ES-I3 (cell line): ENCODE results near the gene MINK1.
A peak's percentile ranks its signal among the peaks of the same experiment; 100 is the strongest.

Experiments used
- H3K36me3 ChIP-seq: 2 replicates; pipeline ENCODE4 v1.6.1; 2013; ENCODE audit warnings: mild to moderate bottlenecking, low read length, control low read depth, moderate library complexity; ENCODE audit not compliant: insufficient read depth
- H3K4me1 ChIP-seq: 2 replicates; pipeline ENCODE4 v1.6.1; 2013; ENCODE audit warnings: mild to moderate bottlenecking, control low read depth, low read length; ENCODE audit not compliant: insufficient read depth
- H3K9ac ChIP-seq: 2 replicates; pipeline ENCODE4 v1.6.1; 2013; ENCODE audit warnings: low read depth, mild to moderate bottlenecking, low read length, moderate library complexity
- H3K9me3 ChIP-seq: 2 replicates; pipeline ENCODE4 v1.6.1; 2013; ENCODE audit warnings: mild to moderate bottlenecking, low read length, moderate library complexity; ENCODE audit not compliant: control insufficient read depth, insufficient read depth

Gene MINK1

GRCh38 chr17:4833178-4833940 is at the start of gene MINK1:
TSS of gene MINK1 (plus strand) at chr17:4833340. CDS start at chr17:4833584, 244 bp downstream.
- Histone ChIP-seq H3K4me1 (peaks cover 12% of the 10 kb centered on the region), H3K36me3 (peaks cover 7% of the 10 kb centered on the region; the same call in 1 of the 2 replicates), H3K9me3 (no peaks in the 10 kb centered on the region), H3K9ac (peak within 1 kb of the TSS; percentile 80)

GRCh38 chr17:4785311-4786105 is 47.6 kb upstream of the MINK1 start:
- 0 out of 2 replicates have a peak, but pooled peaks cover 4% of the 10 kb centered on the region for H3K4me1 ChIP-seq
- H3K9me3 ChIP-seq, result no peaks in the 10 kb centered on the region
- no peaks in the 10 kb centered on the region for H3K36me3 ChIP-seq
- H3K9ac ChIP-seq, result no peak overlapping the region

GRCh38 chr17:4786106-4786511 is 47.0 kb upstream of the MINK1 start, which contains the start of gene VMO1:
TSS of gene VMO1 (minus strand) at chr17:4786364. CDS start at chr17:4786352, 12 bp downstream.
- Histone ChIP-seq H3K36me3 (no peaks in the 10 kb centered on the region), H3K4me1 (0 out of 2 replicates have a peak, but pooled peaks cover 4% of the 10 kb centered on the region), H3K9ac (no peak within 1 kb of the TSS)

GRCh38 chr17:4786516-4786915 is 46.6 kb upstream of the MINK1 start:
- no peak overlapping the region for H3K9ac ChIP-seq
- 0 out of 2 replicates have a peak, but pooled peaks cover 4% of the 10 kb centered on the region for H3K4me1 ChIP-seq
- H3K9me3 ChIP-seq, result no peaks in the 10 kb centered on the region
- H3K36me3 ChIP-seq, result no peaks in the 10 kb centered on the region

More at GRCh38 chr17:4786106-4786511, 47.0 kb upstream of the MINK1 start, which contains the start of gene VMO1:
- no peaks in the 10 kb centered on the region for H3K9me3 ChIP-seq

GRCh38 chr17:4788159-4788806 is 44.9 kb upstream of the MINK1 start:
- Histone ChIP-seq H3K36me3 (no peaks in the 10 kb centered on the region), H3K9ac (peak overlapping the region; percentile 89; the same call in 1 of the 2 replicates), H3K9me3 (no peaks in the 10 kb centered on the region), H3K4me1 (0 out of 2 replicates have a peak, but pooled peaks cover 4% of the 10 kb centered on the region)

- 0 out of 2 replicates have a peak, but pooled peaks cover 4% of the 10 kb centered on the region for H3K4me1 ChIP-seq
- peak within 1 kb of the TSS; percentile 89 for H3K9ac ChIP-seq
- H3K36me3 ChIP-seq, result no peaks in the 10 kb centered on the region
- H3K9me3 ChIP-seq, result no peaks in the 10 kb centered on the region
Measured at GRCh38 chr17:4788807-4789700, 44.1 kb upstream of the MINK1 start, which contains the start of gene GLTPD2. TSS of gene GLTPD2 (plus strand) at chr17:4788964. CDS start at chr17:4789012, 48 bp downstream.

GRCh38 chr17:4789701-4789950 is 43.5 kb upstream of the MINK1 start:
- H3K9ac ChIP-seq, result peak overlapping the region; percentile 89
- no peaks in the 10 kb centered on the region for H3K36me3 ChIP-seq
- 0 out of 2 replicates have a peak, but pooled peaks cover 4% of the 10 kb centered on the region for H3K4me1 ChIP-seq
- H3K9me3 ChIP-seq, result no peaks in the 10 kb centered on the region

GRCh38 chr17:4789951-4790704 is 43.0 kb upstream of the MINK1 start:
- Histone ChIP-seq H3K9ac (peak overlapping the region; percentile 89), H3K4me1 (0 out of 2 replicates have a peak, but pooled peaks cover 4% of the 10 kb centered on the region), H3K36me3 (no peaks in the 10 kb centered on the region), H3K9me3 (no peaks in the 10 kb centered on the region)

GRCh38 chr17:4790705-4791088 is 42.4 kb upstream of the MINK1 start:
- Histone ChIP-seq H3K9me3 (no peaks in the 10 kb centered on the region), H3K4me1 (0 out of 2 replicates have a peak, but pooled peaks cover 4% of the 10 kb centered on the region), H3K9ac (peak overlapping the region; percentile 89), H3K36me3 (no peaks in the 10 kb centered on the region)

GRCh38 chr17:4795168-4795567 is 38.0 kb upstream of the MINK1 start:
- Histone ChIP-seq H3K4me1 (no peaks in the 10 kb centered on the region), H3K36me3 (peaks cover 10% of the 10 kb centered on the region), H3K9me3 (no peaks in the 10 kb centered on the region), H3K9ac (no peak overlapping the region)

GRCh38 chr17:4796552-4796920 is 36.6 kb upstream of the MINK1 start:
- H3K9ac ChIP-seq, result peak overlapping the region; percentile 95
- no peaks in the 10 kb centered on the region; the same call in 1 of the 2 replicates for H3K4me1 ChIP-seq
- no peaks in the 10 kb centered on the region for H3K9me3 ChIP-seq
- H3K36me3 ChIP-seq, result peaks cover 10% of the 10 kb centered on the region

- Histone ChIP-seq H3K9me3 (no peaks in the 10 kb centered on the region), H3K4me1 (no peaks in the 10 kb centered on the region; the same call in 1 of the 2 replicates), H3K9ac (no peak overlapping the region), H3K36me3 (peaks cover 10% of the 10 kb centered on the region)
Measured at GRCh38 chr17:4800462-4801196, 32.5 kb upstream of the MINK1 start.
